GM18507 (cell line): Measurements from ENCODE around the gene SPAG9.

Source experiments
- DNase-seq: peaks from one replicate; pipeline ENCODE4 v3.0.0; 2011; ENCODE audit warnings: low read depth; ENCODE audit not compliant: insufficient read length; ENCODE audit errors: extremely low spot score
- FAIRE-seq: peaks from 2 replicates; lab custom pipeline; 2011; peaks lifted over from hg19 to GRCh38; lab: Jason Lieb, UNC

SPAG9 gene

GRCh38 chr17:50913120-50913519, 207.5 kb downstream of the SPAG9 start:
- DNase-seq, result no peak

More at GRCh38 chr17:50913120-50913519, 207.5 kb downstream of the SPAG9 start:
- FAIRE-seq, result no peak
